ENCODE results near the gene FKBP11.

Gene FKBP11

GRCh38 chr12:48957141-48958048 is 32.1 kb upstream of the FKBP11 start, which contains the start of gene ARF3 (continued):
- 0 out of 2 replicates have a peak, but pooled peaks have one; percentile 31 for TF ChIP-seq MYNN (tag by site-specific recombination; IDR thresholded peaks at IDR 0.05; ENCODE audit: borderline replicate concordance)
- peak; percentile 41; the same call in 1 of the 2 replicates for TF ChIP-seq OSR2 (tag by site-specific recombination; IDR thresholded peaks at IDR 0.05)
- TF ChIP-seq ZNF529 (tag by site-specific recombination; IDR thresholded peaks at IDR 0.05; ENCODE audit: insufficient replicate concordance), result no peak
- no peak for TF ChIP-seq ZNF707 (tag by site-specific recombination; IDR thresholded peaks at IDR 0.05)
- no peak for TF ChIP-seq ZFP3 (tag by site-specific recombination; IDR thresholded peaks at IDR 0.05; ENCODE audit: low read depth)
- no peak for TF ChIP-seq ZNF747 (tag by site-specific recombination; IDR thresholded peaks at IDR 0.05)
- TF ChIP-seq SCRT1 (tag by site-specific recombination; IDR thresholded peaks at IDR 0.05; ENCODE audit: borderline replicate concordance), result no peak
- no peak; the same call in 1 of the 2 replicates for TF ChIP-seq ZNF777 (tag by site-specific recombination; IDR thresholded peaks at IDR 0.05; ENCODE audit: borderline replicate concordance)
- no peak for TF ChIP-seq ZNF433 (tag by site-specific recombination; IDR thresholded peaks at IDR 0.05; ENCODE audit: low read depth)
- no peak for TF ChIP-seq ZNF558 (tag by site-specific recombination; IDR thresholded peaks at IDR 0.05)
- peak; percentile 41 for TF ChIP-seq GLIS1 (tag by site-specific recombination; IDR thresholded peaks at IDR 0.05)
- TF ChIP-seq ZNF354C (tag by site-specific recombination; IDR thresholded peaks at IDR 0.05; ENCODE audit: borderline replicate concordance, low read depth), result no peak
- TF ChIP-seq ZNF624 (tag by site-specific recombination; IDR thresholded peaks at IDR 0.05), result no peak
- TF ChIP-seq MEIS1 (CRISPR knock-in tag; IDR thresholded peaks at IDR 0.05; ENCODE audit: borderline replicate concordance), result no peak
- 0 out of 2 replicates have a peak, but pooled peaks have one; percentile 6 for TF ChIP-seq ZBTB7A (tag by site-specific recombination; IDR thresholded peaks at IDR 0.05; ENCODE audit: low read depth)
- peak; percentile 90 for TF ChIP-seq ZBTB11 (tag by site-specific recombination; conservative IDR thresholded peaks at IDR 0.05; ENCODE audit: low read depth)
- no peak for TF ChIP-seq ZNF214 (tag by site-specific recombination; IDR thresholded peaks at IDR 0.05; ENCODE audit: borderline replicate concordance)
- no peak for TF ChIP-seq ZNF560 (tag by site-specific recombination; IDR thresholded peaks at IDR 0.05; ENCODE audit: borderline replicate concordance)
- TF ChIP-seq ZNF223 (tag by site-specific recombination; IDR thresholded peaks at IDR 0.05), result 0 out of 2 replicates have a peak, but pooled peaks have one; percentile 7
- TF ChIP-seq ATF2 (tag by site-specific recombination; IDR thresholded peaks at IDR 0.05; ENCODE audit: low read depth), result no peak
- no peak for TF ChIP-seq ZNF26 (tag by site-specific recombination; IDR thresholded peaks at IDR 0.05)
- peak; percentile 99 for TF ChIP-seq PATZ1 (tag by site-specific recombination; IDR thresholded peaks at IDR 0.05)
- no peak for TF ChIP-seq ZNF518A (tag by site-specific recombination; conservative IDR thresholded peaks at IDR 0.05; ENCODE audit: low read depth)
- no peak for TF ChIP-seq ZBTB21 (tag by site-specific recombination; IDR thresholded peaks at IDR 0.05)
- no peak for TF ChIP-seq ZNF473 (tag by site-specific recombination; IDR thresholded peaks at IDR 0.05)

Measured in HEK293 (cell line).